HG02973 (cell line): ENCODE results near the gene MRPL37.
A peak's percentile ranks its signal among the peaks of the same experiment; 100 is the strongest.
"Not testable (repeated sequence)": the region's sequence is repeated elsewhere in the genome, so short reads cannot be mapped to it uniquely, and the experiment has no call there.

Experiments used
- ATAC-seq: cut with Tn5 transposase; IDR thresholded peaks from one replicate; pipeline ENCODE4 v1.9.1; 2021; ENCODE audit warnings: moderate library complexity; ENCODE audit not compliant: unreplicated experiment

The MRPL37 gene

GRCh38 chr1:54171606-54172005 is 28.4 kb upstream of the MRPL37 start:
- ATAC-seq: no peak

- ATAC-seq: no peak
Measured at GRCh38 chr1:54172614-54173599, 27.1 kb upstream of the MRPL37 start.

GRCh38 chr1:54173681-54174080 is 26.3 kb upstream of the MRPL37 start:
- no peak for ATAC-seq

GRCh38 chr1:54174106-54174505 is 25.9 kb upstream of the MRPL37 start:
- no peak for ATAC-seq

GRCh38 chr1:54176621-54177327 is 23.2 kb upstream of the MRPL37 start:
- ATAC-seq: no peak

GRCh38 chr1:54177726-54178125 is 22.2 kb upstream of the MRPL37 start:
- no peak for ATAC-seq

GRCh38 chr1:54178296-54179070 is 21.5 kb upstream of the MRPL37 start:
- ATAC-seq: no peak

GRCh38 chr1:54180701-54181360 is 19.1 kb upstream of the MRPL37 start:
- no peak for ATAC-seq

- ATAC-seq: no peak
Measured at GRCh38 chr1:54186056-54186455, 13.9 kb upstream of the MRPL37 start.

GRCh38 chr1:54188291-54188690 is 11.7 kb upstream of the MRPL37 start:
- ATAC-seq: no peak

GRCh38 chr1:54190526-54190925 is 9.4 kb upstream of the MRPL37 start:
- no peak for ATAC-seq

- ATAC-seq: no peak
Measured at GRCh38 chr1:54191525-54191924, 8.4 kb upstream of the MRPL37 start.

GRCh38 chr1:54193453-54193852 is 6.5 kb upstream of the MRPL37 start:
- no peak for ATAC-seq

- ATAC-seq: no peak
Measured at GRCh38 chr1:54199151-54199764, 709 bp upstream of the MRPL37 start.

GRCh38 chr1:54200519-54200997 is 591 bp downstream of the MRPL37 start:
- peak; percentile 18 for ATAC-seq

- ATAC-seq: no peak
Measured at GRCh38 chr1:54204199-54204598, 4.2 kb downstream of the MRPL37 start.

GRCh38 chr1:54207287-54207686 is 7.3 kb downstream of the MRPL37 start:
- ATAC-seq: no peak

GRCh38 chr1:54207896-54208295 is 7.9 kb downstream of the MRPL37 start:
- ATAC-seq: not testable (repeated sequence)

GRCh38 chr1:54212872-54213271 is 12.9 kb downstream of the MRPL37 start:
- ATAC-seq: no peak

GRCh38 chr1:54215523-54215922 is 15.6 kb downstream of the MRPL37 start:
- no peak for ATAC-seq
